Endometrial microvascular endothelial cells (primary cell): ENCODE measurements around the gene CMTM4. TPM values are rescaled to one million over a fixed set of nuclear protein-coding genes. Genes with fewer than 3 reads are reported as not detected.
"Not testable (repeated sequence)": the region's sequence is repeated elsewhere in the genome, so short reads cannot be mapped to it uniquely, and the experiment has no call there.

Experiments used
- in situ Hi-C: cut with HindIII; loops from 2 replicates; pipeline ENCODE4 v1.10.0; 2017; ENCODE audit warnings: low sequenced_read_pairs, low pct_unique_long_range_greater_than_20kb; ENCODE audit errors: inconsistent ontology term
- total RNA-seq: library from RNA; depleted of rRNA; stranded (reverse); fragments of >200 nt; gene quantifications from one replicate; pipeline ENCODE4 v1.2.3, GENCODE V29; 2015; ENCODE audit errors: inconsistent ontology term

Gene CMTM4
- total RNA-seq, 1 donor from 2014 or later: 2.5 TPM

- in situ Hi-C loops: no loop called here
Observed at GRCh38 chr16:66605979-66606751, 90.4 kb downstream of the CMTM4 start.

- in situ Hi-C loops: no loop called here
Observed at GRCh38 chr16:66605177-66605978, 91.2 kb downstream of the CMTM4 start.

GRCh38 chr16:66604376-66605176, 92.0 kb downstream of the CMTM4 start, which contains the start of gene CMTM3:
Gene CMTM3, plus strand, starts transcription at chr16:66604704. Its CDS starts 102 bp downstream, at chr16:66604806.
- in situ Hi-C loops: no loop called here

- in situ Hi-C loops: no loop called here
Observed at GRCh38 chr16:66603537-66604375, 92.8 kb downstream of the CMTM4 start.

GRCh38 chr16:66601471-66601870, 95.1 kb downstream of the CMTM4 start:
- in situ Hi-C loops: no loop called here

GRCh38 chr16:66600477-66600876, 96.1 kb downstream of the CMTM4 start:
- in situ Hi-C loops: no loop called here

GRCh38 chr16:66599726-66600125, 96.8 kb downstream of the CMTM4 start:
- in situ Hi-C loops: no loop called here

- in situ Hi-C loops: no loop called here
Observed at GRCh38 chr16:66598111-66598510, 98.4 kb downstream of the CMTM4 start.

GRCh38 chr16:66596986-66597848, 99.3 kb downstream of the CMTM4 start:
- in situ Hi-C loops: no loop called here

- in situ Hi-C loops: not testable (repeated sequence)
Observed at GRCh38 chr16:66596559-66596958, 100.0 kb downstream of the CMTM4 start.

- in situ Hi-C loops: no loop called here
Observed at GRCh38 chr16:66594739-66595138, 101.8 kb downstream of the CMTM4 start.

GRCh38 chr16:66592814-66593213, 103.7 kb downstream of the CMTM4 start:
- in situ Hi-C loops: no loop called here

GRCh38 chr16:66592241-66592640, 104.3 kb downstream of the CMTM4 start:
- in situ Hi-C loops: no loop called here

- in situ Hi-C loops: no loop called here
Observed at GRCh38 chr16:66591018-66591417, 105.5 kb downstream of the CMTM4 start.

- in situ Hi-C loops: no loop called here
Observed at GRCh38 chr16:66590322-66590721, 106.2 kb downstream of the CMTM4 start.

- in situ Hi-C loops: no loop called here
Observed at GRCh38 chr16:66588981-66589713, 107.4 kb downstream of the CMTM4 start.
